Stimulated activated CD4-positive, alpha-beta T cell treated with anti-CD3 and anti-CD28 coated beads, Interleukin-15, amount 100 ng/mL, for 24 hours (primary cell): Measurements from ENCODE around the gene POU3F2.

Experiments
- DNase-seq: peaks from one replicate; pipeline ENCODE4 v3.0.0-alpha.2; 2020

POU3F2 gene

DNA sequence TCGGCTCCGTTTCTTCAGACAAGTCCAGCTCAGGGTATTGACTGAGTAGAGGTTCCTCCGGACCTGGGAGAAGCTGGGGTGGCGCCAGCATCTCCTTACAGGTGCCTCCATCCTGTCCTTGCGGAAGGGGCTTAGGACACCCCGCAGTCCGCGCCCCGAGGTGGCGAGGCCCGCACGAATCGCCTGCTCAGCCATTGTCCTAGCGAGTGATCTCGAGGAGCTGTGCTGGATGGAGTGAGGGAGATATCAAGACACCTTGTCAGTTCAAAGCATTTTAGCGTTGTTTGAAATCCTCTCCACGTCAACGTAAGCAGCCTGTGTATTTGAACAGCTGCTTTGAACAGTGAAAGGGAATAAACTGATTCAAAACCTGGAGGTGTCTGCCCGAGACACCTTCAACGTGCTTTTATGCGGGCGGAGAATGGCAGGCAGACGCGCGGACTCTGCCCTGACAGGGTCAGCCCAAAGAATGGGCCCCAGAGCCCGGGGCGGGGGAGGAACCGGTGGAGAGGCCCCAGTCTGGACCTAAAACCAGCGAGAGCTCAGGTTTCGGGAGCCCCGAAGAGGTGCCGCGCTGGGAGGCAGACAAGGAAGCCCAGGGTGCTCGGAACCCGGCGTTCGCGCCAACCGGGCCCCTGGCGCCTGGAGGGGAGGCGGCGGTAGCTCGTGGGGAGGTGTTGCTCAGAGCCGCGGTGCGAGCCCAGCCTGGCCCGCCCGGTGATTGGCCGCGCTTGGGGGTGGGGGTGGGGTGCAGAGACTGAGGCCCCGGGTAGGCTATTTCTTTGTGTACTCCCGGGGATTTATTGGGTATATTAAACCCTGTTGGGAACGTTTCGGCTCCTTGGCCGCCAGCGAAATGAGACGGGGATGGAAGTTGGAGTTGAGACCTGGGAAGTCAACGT is 3.1 kb upstream of the POU3F2 start:
- peak; percentile 27 for DNase-seq

DNA sequence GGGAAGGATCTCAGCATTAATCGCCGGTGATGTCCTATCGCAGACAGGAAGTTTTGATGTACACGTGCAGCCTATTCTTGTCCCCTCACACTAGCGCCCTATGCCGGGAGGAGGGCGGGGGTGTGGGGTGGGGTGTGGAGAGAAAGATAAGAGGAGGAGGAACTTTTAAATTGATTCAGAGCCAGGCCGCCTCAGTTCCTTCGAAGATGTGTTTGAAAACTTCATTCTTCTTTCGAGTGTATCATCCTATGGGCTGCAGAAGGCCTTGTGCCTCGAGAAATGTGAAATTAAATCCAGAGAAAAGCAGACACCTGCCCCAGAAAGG is 2.5 kb upstream of the POU3F2 start:
- no peak for DNase-seq

DNA sequence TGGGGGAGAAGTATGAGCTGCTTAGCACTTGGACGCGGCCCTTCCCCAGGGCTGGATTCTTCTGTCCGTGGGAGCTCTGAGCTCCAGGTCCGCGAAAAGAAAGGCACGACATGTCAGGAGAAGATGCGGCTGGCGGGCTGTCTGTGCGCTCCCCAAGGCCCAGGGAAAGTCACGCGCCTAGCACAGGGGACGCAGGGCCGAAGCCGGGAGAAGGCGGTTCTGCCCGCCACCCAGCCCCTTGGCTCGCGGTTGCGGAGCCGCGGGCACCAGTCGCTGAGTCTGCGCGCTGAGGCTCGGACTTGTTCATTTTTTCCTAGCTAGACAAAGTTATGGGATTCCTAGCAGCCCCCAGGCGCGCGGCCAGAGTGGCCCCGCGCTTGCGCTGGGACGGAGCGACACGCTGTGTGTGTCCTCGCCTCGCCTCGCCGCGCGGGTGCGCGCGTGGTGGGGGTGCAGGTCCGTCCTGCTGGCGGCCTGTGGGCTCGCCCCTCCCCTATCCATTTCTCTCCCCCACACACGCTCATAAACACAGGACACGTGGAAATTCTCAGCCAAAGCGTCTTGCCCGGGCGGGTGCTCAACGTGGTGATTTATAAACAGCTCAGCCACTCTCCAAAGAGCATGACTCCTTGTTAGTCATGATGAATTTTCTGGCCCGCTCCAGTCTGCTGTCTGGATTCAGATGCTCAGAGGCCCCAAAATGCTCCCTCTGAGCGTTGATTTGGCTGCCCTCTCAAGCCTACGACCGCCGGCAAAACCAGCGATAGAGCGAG is 1.9 kb upstream of the POU3F2 start:
- peak; percentile 18 for DNase-seq

DNA sequence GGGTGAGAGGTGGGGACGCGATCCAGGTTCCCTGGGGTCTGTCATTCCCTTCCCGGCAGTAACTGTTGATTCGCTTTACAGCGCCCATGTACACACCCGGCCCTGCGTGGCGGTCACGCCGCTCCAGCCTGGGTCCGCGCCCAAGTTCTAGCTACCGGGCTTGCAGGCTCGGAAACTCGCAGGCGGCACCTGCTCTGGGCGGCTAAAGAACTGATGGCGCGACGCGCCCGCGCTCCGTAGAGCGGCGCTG is 1.4 kb upstream of the POU3F2 start:
- peak; percentile 47 for DNase-seq

DNA sequence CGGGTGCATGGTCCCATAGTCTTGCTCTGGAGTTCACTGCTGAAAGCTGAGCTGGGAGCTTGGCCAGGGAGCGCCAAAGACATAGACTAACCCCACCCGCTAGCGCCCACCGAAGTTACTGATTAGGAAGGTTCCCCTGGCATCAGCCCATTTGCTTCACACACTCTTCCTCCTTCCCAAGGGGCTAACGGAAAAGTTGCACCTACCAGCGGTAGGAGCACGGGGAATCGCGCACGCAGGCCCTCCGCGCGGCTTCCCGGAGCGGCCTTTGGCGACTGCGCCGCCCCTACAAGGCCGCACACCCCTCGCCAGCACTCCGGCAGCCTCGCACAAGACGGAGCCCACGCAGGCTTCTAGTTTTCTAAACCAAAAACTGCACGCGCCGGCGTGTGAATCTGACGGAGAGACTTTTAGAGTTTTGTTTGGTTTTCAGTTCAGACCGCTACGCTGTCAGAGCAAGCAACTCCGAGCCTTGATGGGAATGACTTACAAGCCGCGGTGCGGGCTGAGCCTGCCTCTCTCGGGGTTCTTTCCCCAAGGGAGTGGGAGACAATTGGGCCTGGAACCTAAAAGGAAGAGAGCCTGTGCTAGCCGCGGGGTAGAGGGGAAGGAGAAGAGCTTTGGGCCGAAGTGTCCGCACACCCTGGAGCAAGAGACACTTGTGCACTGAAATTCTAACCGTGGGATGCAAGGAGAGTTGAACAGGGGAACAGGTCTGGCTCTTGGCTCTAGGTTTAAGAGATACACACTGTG is 891 bp upstream of the POU3F2 start:
- peak; percentile 34 for DNase-seq

- peak; percentile 22 for DNase-seq
Observed at GRCh38 chr6:98835149-98836024, 1.0 kb downstream of the POU3F2 start.

DNA sequence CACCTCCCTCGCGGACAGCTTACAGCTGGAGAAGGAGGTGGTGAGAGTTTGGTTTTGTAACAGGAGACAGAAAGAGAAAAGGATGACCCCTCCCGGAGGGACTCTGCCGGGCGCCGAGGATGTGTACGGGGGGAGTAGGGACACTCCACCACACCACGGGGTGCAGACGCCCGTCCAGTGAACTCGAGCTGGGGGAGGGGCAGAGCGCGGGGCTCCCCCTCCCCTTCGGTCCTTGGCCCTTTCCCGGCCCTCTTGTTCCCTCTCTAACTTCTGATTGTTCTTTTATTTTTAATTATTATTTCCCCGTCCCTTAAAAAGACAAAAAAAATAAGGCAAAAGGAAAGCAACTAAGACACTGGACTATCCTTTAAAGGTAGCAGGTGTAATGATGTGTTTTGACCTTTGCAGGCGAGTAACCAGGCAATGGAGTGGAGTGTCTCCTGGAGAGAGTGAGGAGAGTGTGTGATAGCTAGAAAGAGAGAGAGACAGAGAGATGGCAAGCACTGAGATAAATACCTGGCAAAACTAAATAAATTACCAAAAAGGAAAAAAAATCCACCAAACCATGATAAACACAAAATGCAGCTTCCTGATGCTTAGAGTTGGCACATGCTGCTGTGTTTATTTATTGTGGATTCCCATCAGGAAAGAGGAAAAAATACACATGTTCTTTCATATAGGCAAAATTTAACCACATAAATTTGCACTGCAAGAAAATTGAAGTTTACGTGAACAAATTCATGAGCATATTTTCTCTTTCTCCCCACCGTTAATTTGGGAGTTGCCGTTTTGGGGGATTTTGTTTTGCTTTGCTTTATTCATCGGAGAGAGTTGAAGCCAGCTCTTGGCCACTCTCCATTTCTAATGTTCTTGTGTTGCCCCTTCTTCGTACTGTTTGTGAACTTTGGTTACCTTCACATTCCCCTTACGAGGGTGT is 1.9 kb downstream of the POU3F2 start:
- DNase-seq: no peak

GRCh38 chr6:98836962-98837944 is 2.9 kb downstream of the POU3F2 start:
- DNase-seq: no peak

DNA sequence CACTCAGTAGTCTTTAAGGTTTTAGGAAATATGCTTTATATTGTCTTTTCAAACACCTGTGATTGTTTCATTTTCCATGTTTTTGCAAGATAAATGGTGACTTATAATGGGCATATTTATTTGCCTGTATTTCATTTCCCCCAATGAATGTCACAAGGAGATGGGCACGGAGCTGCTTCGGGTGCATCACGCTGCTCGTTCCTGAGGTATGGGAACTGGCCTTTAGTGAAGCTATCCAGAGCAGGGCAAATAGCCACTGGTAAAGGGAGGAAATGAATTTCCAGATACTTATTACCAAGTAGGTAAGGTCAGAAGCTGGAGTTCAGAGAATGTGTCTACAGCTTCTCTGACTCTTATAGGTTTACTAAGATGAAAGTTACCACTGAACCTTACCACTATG is 3.7 kb downstream of the POU3F2 start:
- DNase-seq: no peak

DNA sequence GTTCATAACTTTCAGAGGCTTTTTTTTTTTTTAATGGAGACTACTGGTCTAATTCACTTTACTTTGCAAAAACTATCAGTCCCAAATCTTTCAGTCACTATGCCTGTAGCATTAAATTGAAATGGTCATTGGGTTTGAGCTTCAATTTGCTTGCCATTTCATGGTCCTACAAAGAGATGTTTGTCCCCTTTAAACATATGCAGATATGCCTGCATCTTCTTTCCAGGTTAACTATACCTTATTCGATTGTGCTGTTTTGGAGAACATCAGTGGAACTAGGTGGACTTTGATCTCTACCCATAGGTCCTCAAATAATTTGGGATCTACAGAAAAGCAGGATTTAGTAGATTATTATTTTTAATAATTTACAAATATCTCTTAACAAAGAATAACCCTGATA is 4.6 kb downstream of the POU3F2 start:
- DNase-seq: no peak

DNA sequence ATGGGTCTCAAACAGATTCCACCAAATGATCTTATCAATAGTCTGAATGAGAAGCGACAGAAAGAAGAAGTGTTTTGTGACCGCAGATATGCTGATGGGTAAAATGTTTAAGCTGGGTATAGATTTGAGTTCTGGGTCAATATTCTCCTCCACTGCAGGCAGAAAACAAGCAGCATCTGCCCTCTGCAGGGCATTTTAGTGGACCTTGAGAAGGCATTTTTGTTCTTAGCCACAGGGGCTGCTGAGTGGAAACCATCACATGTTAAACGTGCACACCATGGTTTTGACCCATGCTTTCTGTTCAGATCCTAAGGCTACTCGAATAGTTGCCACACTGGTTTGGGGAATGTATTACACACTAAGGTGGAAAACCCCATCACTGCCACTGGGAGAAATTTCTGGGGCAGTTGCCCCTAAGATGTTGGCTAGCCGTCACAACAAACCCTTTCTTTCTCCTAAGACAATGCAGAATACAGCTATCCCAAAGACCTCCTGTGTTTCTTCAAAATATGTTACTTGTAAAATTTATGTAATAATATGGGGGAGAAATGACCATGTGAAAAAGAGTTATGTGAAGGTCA is 5.5 kb downstream of the POU3F2 start:
- DNase-seq: no peak

- DNase-seq: no peak
Observed at GRCh38 chr6:98840385-98840784, 6.0 kb downstream of the POU3F2 start.

DNA sequence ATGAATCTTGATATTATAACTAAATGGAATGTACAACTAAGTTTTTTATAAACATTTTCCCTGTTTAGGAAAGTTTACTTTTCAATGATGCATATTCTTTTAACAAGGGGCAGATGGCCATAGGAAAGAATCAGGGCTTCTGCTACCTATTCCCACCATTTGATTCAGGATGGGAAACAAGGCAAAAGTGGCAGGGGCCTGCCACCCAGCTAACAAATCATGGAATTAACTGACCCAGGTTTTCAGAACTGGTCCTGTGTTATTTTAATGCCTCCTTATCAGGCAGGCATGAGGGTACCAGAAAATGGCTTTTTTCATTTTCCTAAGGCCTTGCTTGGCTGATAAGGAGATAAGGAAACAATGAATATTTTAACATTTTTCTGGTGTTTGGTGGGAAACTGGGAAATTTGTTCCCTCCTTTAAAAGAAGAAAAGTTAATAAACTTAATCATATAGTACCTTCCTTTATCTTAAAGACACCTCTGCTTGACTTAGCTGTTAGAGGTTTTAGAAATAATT is 6.7 kb downstream of the POU3F2 start:
- DNase-seq: no peak

- no peak for DNase-seq
Observed at GRCh38 chr6:98841621-98842341, 7.4 kb downstream of the POU3F2 start.

- DNase-seq: no peak
Observed at GRCh38 chr6:98842342-98843180, 8.2 kb downstream of the POU3F2 start.

GRCh38 chr6:98843271-98844243 is 9.2 kb downstream of the POU3F2 start:
- DNase-seq: peak; percentile 6
